ENCODE results near the gene SUSD6.

SUSD6 gene

GRCh38 chr14:69650948-69651369, 39.6 kb downstream of the SUSD6 start:
- Histone ChIP-seq H3K9me2 (replicated peaks; ENCODE audit: insufficient read depth, low read length) (no peaks in the 10 kb centered on the region), H4K20me1 (ENCODE audit: insufficient read depth, low read length) (no peaks in the 10 kb centered on the region), H3K27ac (ENCODE audit: low read length) (no peak overlapping the region), H3F3A (ENCODE audit: insufficient read depth, low read length) (no peaks in the 10 kb centered on the region), H3K79me2 (ENCODE audit: low read length) (peaks cover 87% of the 10 kb centered on the region), H2AFZ (ENCODE audit: low read length) (no peak overlapping the region), H3K27me3 (replicated peaks; ENCODE audit: insufficient read depth, low read length) (no peaks in the 10 kb centered on the region), H3K4me1 (ENCODE audit: low read length) (peaks cover 10% of the 10 kb centered on the region; the same call in 1 of the 2 replicates), H3K36me3 (replicated peaks; ENCODE audit: insufficient read depth, low read length) (no peaks in the 10 kb centered on the region), H3K9me3 (replicated peaks; ENCODE audit: insufficient read depth, low read length) (no peaks in the 10 kb centered on the region), H3K9ac (ENCODE audit: low read length) (no peak overlapping the region), H3K4me2 (ENCODE audit: low read depth, low read length) (no peak overlapping the region), H3K4me3 (ENCODE audit: low read length) (no peak overlapping the region)
- TF ChIP-seq CTCF (IDR thresholded peaks at IDR 0.05; ENCODE audit: low read length), result no peak
- no peak for DNase-seq

GRCh38 chr14:69651664-69652063, 40.3 kb downstream of the SUSD6 start:
- Histone ChIP-seq H3K27ac (ENCODE audit: low read length) (no peak overlapping the region), H3K4me3 (ENCODE audit: low read length) (no peak overlapping the region), H3K4me2 (ENCODE audit: low read depth, low read length) (no peak overlapping the region), H3K9me2 (replicated peaks; ENCODE audit: insufficient read depth, low read length) (no peaks in the 10 kb centered on the region), H3K79me2 (ENCODE audit: low read length) (peaks cover 87% of the 10 kb centered on the region), H4K20me1 (ENCODE audit: insufficient read depth, low read length) (no peaks in the 10 kb centered on the region), H3K9ac (ENCODE audit: low read length) (no peak overlapping the region), H3F3A (ENCODE audit: insufficient read depth, low read length) (no peaks in the 10 kb centered on the region), H3K4me1 (ENCODE audit: low read length) (peaks cover 10% of the 10 kb centered on the region; the same call in 1 of the 2 replicates), H3K9me3 (replicated peaks; ENCODE audit: insufficient read depth, low read length) (no peaks in the 10 kb centered on the region), H2AFZ (ENCODE audit: low read length) (no peak overlapping the region), H3K36me3 (replicated peaks; ENCODE audit: insufficient read depth, low read length) (no peaks in the 10 kb centered on the region), H3K27me3 (replicated peaks; ENCODE audit: insufficient read depth, low read length) (no peaks in the 10 kb centered on the region)
- no peak for TF ChIP-seq EZH2 (optimal IDR thresholded peaks at IDR 0.05; ENCODE audit: low read depth, low read length)
- no peak for TF ChIP-seq EZH2phosphoT487 (IDR thresholded peaks at IDR 0.05; ENCODE audit: low read length)
- TF ChIP-seq CTCF (IDR thresholded peaks at IDR 0.05; ENCODE audit: low read length), result no peak
- DNase-seq, result no peak

GRCh38 chr14:69652942-69653684, 41.7 kb downstream of the SUSD6 start:
- H3K27me3 ChIP-seq (replicated peaks; ENCODE audit: insufficient read depth, low read length), result no peaks in the 10 kb centered on the region
- no peak overlapping the region for H3K4me3 ChIP-seq (ENCODE audit: low read length)
- no peak overlapping the region for H3K4me2 ChIP-seq (ENCODE audit: low read depth, low read length)
- no peaks in the 10 kb centered on the region for H4K20me1 ChIP-seq (ENCODE audit: insufficient read depth, low read length)
- no peak for DNase-seq
- no peak for TF ChIP-seq CTCF (IDR thresholded peaks at IDR 0.05; ENCODE audit: low read length)
- TF ChIP-seq EZH2 (optimal IDR thresholded peaks at IDR 0.05; ENCODE audit: low read depth, low read length), result no peak
- TF ChIP-seq EZH2phosphoT487 (IDR thresholded peaks at IDR 0.05; ENCODE audit: low read length), result no peak
- H3K36me3 ChIP-seq (replicated peaks; ENCODE audit: insufficient read depth, low read length), result no peaks in the 10 kb centered on the region
- H3F3A ChIP-seq (ENCODE audit: insufficient read depth, low read length), result no peaks in the 10 kb centered on the region
- peaks cover 82% of the 10 kb centered on the region for H3K79me2 ChIP-seq (ENCODE audit: low read length)
- H3K9ac ChIP-seq (ENCODE audit: low read length), result no peak overlapping the region
- peaks cover 5% of the 10 kb centered on the region; the same call in 1 of the 2 replicates for H3K4me1 ChIP-seq (ENCODE audit: low read length)
- no peaks in the 10 kb centered on the region for H3K9me3 ChIP-seq (replicated peaks; ENCODE audit: insufficient read depth, low read length)
- H3K9me2 ChIP-seq (replicated peaks; ENCODE audit: insufficient read depth, low read length), result no peaks in the 10 kb centered on the region
- H3K27ac ChIP-seq (ENCODE audit: low read length), result no peak overlapping the region
- no peak overlapping the region for H2AFZ ChIP-seq (ENCODE audit: low read length)

Data from MM.1S (cell line).